Suprapubic skin (tissue), 4 donors: Measurements from ENCODE around the gene CAMKV.

Experiments used
- POLR2A ChIP-seq, 2 donors: fragments of 450-650 bp; IDR thresholded peaks; one replicate each; pipeline ENCODE4 v1.6.1; 2017; ENCODE audit warnings: antibody characterized with exemption in 2 of 2, mild to moderate bottlenecking in 2 of 2, moderate library complexity in 2 of 2
- POLR2AphosphoS5 ChIP-seq, 3 donors: sonication (generic); formaldehyde crosslinking; IDR thresholded peaks; one replicate each; pipeline ENCODE4 v1.6.1; 2017; ENCODE audit warnings: antibody characterized with exemption in 3 of 3

- TF ChIP-seq POLR2AphosphoS5 (IDR thresholded peaks at IDR 0.05) (no peak), POLR2A (IDR thresholded peaks at IDR 0.05) (no peak)
Observed at GRCh38 chr3:49900491-49901153, 30.9 kb upstream of the CAMKV start.
